ENCODE results near the gene NFKB2.

DNA sequence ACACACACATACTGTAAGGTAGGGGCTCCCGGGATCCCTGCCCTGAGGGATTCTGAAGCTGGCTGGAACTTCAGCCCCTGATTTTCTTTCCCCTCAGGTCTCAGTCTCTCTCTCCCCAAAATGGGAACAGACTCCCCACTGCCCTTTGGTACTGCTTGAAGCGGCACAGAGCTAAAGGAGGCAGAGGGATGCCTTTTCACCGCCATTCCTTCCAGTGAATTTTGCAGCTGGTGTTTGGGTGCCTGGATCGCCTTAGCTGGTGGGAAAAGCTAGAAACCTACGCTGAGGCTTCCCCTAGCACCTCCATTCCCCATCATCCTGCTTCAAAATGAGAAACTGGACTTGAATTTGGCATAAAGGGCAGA lies 39.6 kb downstream of the NFKB2 start:
- TF ChIP-seq, protein P1, sequence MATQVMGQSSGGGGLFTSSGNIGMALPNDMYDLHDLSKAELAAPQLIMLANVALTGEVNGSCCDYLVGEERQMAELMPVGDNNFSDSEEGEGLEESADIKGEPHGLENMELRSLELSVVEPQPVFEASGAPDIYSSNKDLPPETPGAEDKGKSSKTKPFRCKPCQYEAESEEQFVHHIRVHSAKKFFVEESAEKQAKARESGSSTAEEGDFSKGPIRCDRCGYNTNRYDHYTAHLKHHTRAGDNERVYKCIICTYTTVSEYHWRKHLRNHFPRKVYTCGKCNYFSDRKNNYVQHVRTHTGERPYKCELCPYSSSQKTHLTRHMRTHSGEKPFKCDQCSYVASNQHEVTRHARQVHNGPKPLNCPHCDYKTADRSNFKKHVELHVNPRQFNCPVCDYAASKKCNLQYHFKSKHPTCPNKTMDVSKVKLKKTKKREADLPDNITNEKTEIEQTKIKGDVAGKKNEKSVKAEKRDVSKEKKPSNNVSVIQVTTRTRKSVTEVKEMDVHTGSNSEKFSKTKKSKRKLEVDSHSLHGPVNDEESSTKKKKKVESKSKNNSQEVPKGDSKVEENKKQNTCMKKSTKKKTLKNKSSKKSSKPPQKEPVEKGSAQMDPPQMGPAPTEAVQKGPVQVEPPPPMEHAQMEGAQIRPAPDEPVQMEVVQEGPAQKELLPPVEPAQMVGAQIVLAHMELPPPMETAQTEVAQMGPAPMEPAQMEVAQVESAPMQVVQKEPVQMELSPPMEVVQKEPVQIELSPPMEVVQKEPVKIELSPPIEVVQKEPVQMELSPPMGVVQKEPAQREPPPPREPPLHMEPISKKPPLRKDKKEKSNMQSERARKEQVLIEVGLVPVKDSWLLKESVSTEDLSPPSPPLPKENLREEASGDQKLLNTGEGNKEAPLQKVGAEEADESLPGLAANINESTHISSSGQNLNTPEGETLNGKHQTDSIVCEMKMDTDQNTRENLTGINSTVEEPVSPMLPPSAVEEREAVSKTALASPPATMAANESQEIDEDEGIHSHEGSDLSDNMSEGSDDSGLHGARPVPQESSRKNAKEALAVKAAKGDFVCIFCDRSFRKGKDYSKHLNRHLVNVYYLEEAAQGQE (IDR thresholded peaks at IDR 0.05; ENCODE audit: insufficient replicate concordance, low read depth): no peak
- TF ChIP-seq CTCF (IDR thresholded peaks at IDR 0.05; ENCODE audit: insufficient read depth, low read length) (no peak), SPI1 (IDR thresholded peaks at IDR 0.05; ENCODE audit: borderline replicate concordance, low read depth) (no peak)

All from HL-60 (cell line).